Measurements from ENCODE around the gene XIRP2. TPM values are rescaled to one million over a fixed set of nuclear protein-coding genes. Genes with fewer than 3 reads are reported as not detected.

XIRP2 gene
- total RNA-seq, 1 experiment from 2014 or later = not detected

DNA sequence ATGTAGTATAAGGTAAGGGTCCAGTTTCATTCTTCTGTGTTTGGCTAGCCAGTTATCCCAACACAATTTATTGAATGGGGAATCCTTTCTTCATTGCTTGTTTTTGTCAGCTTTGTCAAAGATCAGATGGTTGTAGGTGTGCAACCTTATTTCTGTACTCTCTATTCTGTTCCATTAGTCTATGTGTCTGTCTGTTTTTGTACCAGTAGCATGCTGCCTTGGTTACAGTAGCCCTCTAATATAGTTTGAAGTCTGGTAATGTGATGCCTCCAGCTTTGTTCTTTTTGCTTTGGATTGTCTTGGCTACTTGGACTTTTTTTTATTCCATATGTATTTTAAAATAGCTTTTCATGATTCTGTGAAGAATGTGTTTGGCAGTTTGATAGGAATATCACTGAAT is 222.1 kb downstream of the XIRP2 start:
- no peak for DNase-seq (ENCODE audit: low read depth, low spot score)
- TF ChIP-seq CBX3 (IDR thresholded peaks at IDR 0.05; ENCODE audit: low read depth) (no peak), SP1 (IDR thresholded peaks at IDR 0.05; ENCODE audit: low read depth) (no peak), JUND (IDR thresholded peaks at IDR 0.05) (no peak)
- H3K9ac ChIP-seq (ENCODE audit: low read length) = no peak overlapping the region
- no peaks in the 10 kb centered on the region for H3K4me1 ChIP-seq (ENCODE audit: control insufficient read depth in 1 of 2, insufficient read depth in 2 of 2, low read length in 2 of 2)
- H3K4me3 ChIP-seq (replicated peaks in 1 of 2; ENCODE audit: low read depth in 1 of 2, low read length in 2 of 2) = no peak overlapping the region
- BruUV-seq (replicated peaks) = no TSS peak
- no peak for ATAC-seq
- H3K79me2 ChIP-seq (ENCODE audit: insufficient read depth, low read length) = no peaks in the 10 kb centered on the region
- H3K4me2 ChIP-seq (ENCODE audit: low read length) = no peak overlapping the region
- no peak overlapping the region for H2AFZ ChIP-seq (ENCODE audit: low read depth, low read length, poor library complexity, severe bottlenecking)
- CTCF ChIA-PET = no interaction called here
- H3K27ac ChIP-seq (ENCODE audit: low read depth, low read length) = no peak overlapping the region
- no peaks in the 10 kb centered on the region for H3K36me3 ChIP-seq (ENCODE audit: control insufficient read depth in 1 of 2, insufficient read depth in 2 of 2, low read length in 2 of 2)
- peaks cover 0 to 2% of the 10 kb centered on the region in 2 experiments; a peak in 2 of 4 replicates for H3K9me3 ChIP-seq (ENCODE audit: control insufficient read depth in 1 of 2, insufficient read depth in 1 of 2, low read depth in 1 of 2, low read length in 2 of 2)
- H4K20me1 ChIP-seq (ENCODE audit: insufficient read depth) = no peaks in the 10 kb centered on the region
- POLR2A ChIA-PET = no interaction called here
- no peaks in the 10 kb centered on the region for H3K27me3 ChIP-seq (ENCODE audit: insufficient read depth, low read length)
- RAD21 ChIA-PET (ENCODE audit: low non-redundant PET in 1 of 2, low total read pairs in 2 of 2, uncharacterized antibody in 2 of 2, unreplicated experiment in 2 of 2) = no interaction called here
- intact Hi-C loops (cut with micrococcal nuclease) = no loop called here
- H3K9me2 ChIP-seq (ENCODE audit: insufficient read depth) = no peaks in the 10 kb centered on the region

DNA sequence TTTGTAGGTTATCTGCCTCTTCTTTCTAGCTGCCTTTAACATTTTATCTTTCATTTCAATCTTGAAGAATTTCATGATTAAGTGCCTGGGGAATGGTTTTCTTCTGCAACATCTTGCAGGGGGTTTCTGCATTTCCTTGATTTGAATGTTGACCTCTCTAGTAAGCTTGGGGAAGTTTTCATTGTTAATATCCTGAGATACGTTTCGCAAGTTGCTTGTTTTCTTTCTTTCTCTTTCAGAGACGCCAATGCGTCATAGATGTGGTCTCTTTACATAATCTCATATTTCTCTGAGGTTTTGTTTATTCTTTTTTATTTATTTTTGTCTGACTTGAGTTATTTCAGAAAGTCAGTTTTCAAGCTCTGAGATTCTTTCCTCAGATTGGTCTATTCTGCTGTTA is 225.7 kb downstream of the XIRP2 start:
- no peak for DNase-seq (ENCODE audit: low read depth, low spot score)

More for the DNA sequence above, 225.7 kb downstream of the XIRP2 start:
- Histone ChIP-seq H3K79me2 (ENCODE audit: insufficient read depth, low read length) (no peaks in the 10 kb centered on the region), H3K36me3 (ENCODE audit: control insufficient read depth in 1 of 2, insufficient read depth in 2 of 2, low read length in 2 of 2) (no peaks in the 10 kb centered on the region), H3K4me3 (replicated peaks in 1 of 2; ENCODE audit: low read depth in 1 of 2, low read length in 2 of 2) (no peak overlapping the region), H2AFZ (ENCODE audit: low read depth, low read length, poor library complexity, severe bottlenecking) (no peak overlapping the region), H3K27me3 (ENCODE audit: insufficient read depth, low read length) (no peaks in the 10 kb centered on the region), H3K4me2 (ENCODE audit: low read length) (no peak overlapping the region), H3K9me2 (ENCODE audit: insufficient read depth) (no peaks in the 10 kb centered on the region), H3K4me1 (ENCODE audit: control insufficient read depth in 1 of 2, insufficient read depth in 2 of 2, low read length in 2 of 2) (no peaks in the 10 kb centered on the region), H3K9ac (ENCODE audit: low read length) (no peak overlapping the region), H4K20me1 (ENCODE audit: insufficient read depth) (no peaks in the 10 kb centered on the region), H3K9me3 (ENCODE audit: control insufficient read depth in 1 of 2, insufficient read depth in 1 of 2, low read depth in 1 of 2, low read length in 2 of 2) (no peaks in the 10 kb centered on the region; a peak in 1 of 4 replicates), H3K27ac (ENCODE audit: low read depth, low read length) (no peak overlapping the region)
- intact Hi-C loops (cut with micrococcal nuclease) = no loop called here
- RAD21 ChIA-PET (ENCODE audit: low non-redundant PET in 1 of 2, low total read pairs in 2 of 2, uncharacterized antibody in 2 of 2, unreplicated experiment in 2 of 2) = no interaction called here
- CTCF ChIA-PET = no interaction called here
- BruUV-seq (replicated peaks) = no TSS peak
- ATAC-seq = no peak
- no peak for TF ChIP-seq JUND (IDR thresholded peaks at IDR 0.05)
- no peak for TF ChIP-seq EZH2 (IDR thresholded peaks at IDR 0.05)
- TF ChIP-seq EGR1 (IDR thresholded peaks at IDR 0.05; ENCODE audit: low read depth) = no peak
- TF ChIP-seq ZFX (IDR thresholded peaks at IDR 0.05) = no peak
- TF ChIP-seq CBX3 (IDR thresholded peaks at IDR 0.05; ENCODE audit: low read depth) = no peak
- TF ChIP-seq, protein P1, sequence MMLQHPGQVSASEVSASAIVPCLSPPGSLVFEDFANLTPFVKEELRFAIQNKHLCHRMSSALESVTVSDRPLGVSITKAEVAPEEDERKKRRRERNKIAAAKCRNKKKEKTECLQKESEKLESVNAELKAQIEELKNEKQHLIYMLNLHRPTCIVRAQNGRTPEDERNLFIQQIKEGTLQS (IDR thresholded peaks at IDR 0.05) = no peak
- TF ChIP-seq SP1 (IDR thresholded peaks at IDR 0.05; ENCODE audit: low read depth) = no peak
- TF ChIP-seq POLR2A (IDR thresholded peaks at IDR 0.05; ENCODE audit: borderline replicate concordance, extremely low read depth, insufficient read depth, insufficient read length) = no peak
- TF ChIP-seq, protein P2, sequence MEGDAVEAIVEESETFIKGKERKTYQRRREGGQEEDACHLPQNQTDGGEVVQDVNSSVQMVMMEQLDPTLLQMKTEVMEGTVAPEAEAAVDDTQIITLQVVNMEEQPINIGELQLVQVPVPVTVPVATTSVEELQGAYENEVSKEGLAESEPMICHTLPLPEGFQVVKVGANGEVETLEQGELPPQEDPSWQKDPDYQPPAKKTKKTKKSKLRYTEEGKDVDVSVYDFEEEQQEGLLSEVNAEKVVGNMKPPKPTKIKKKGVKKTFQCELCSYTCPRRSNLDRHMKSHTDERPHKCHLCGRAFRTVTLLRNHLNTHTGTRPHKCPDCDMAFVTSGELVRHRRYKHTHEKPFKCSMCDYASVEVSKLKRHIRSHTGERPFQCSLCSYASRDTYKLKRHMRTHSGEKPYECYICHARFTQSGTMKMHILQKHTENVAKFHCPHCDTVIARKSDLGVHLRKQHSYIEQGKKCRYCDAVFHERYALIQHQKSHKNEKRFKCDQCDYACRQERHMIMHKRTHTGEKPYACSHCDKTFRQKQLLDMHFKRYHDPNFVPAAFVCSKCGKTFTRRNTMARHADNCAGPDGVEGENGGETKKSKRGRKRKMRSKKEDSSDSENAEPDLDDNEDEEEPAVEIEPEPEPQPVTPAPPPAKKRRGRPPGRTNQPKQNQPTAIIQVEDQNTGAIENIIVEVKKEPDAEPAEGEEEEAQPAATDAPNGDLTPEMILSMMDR (IDR thresholded peaks at IDR 0.05 in 2 of 3, conservative IDR thresholded peaks at IDR 0.05 in 1 of 3; ENCODE audit: borderline replicate concordance in 1 of 3, insufficient read depth in 1 of 3, low read depth in 2 of 3, low read length in 2 of 3) = no peak
- TF ChIP-seq ZNF274 (IDR thresholded peaks at IDR 0.05; ENCODE audit: low read depth, low read length) = no peak
- TF ChIP-seq TCF7L2 (IDR thresholded peaks at IDR 0.05; ENCODE audit: borderline replicate concordance, extremely low read depth, insufficient read depth, insufficient read length) = no peak
- TF ChIP-seq RAD21 (IDR thresholded peaks at IDR 0.05; ENCODE audit: low read depth) = no peak
- TF ChIP-seq CEBPB (IDR thresholded peaks at IDR 0.05; ENCODE audit: low read depth) = no peak
- no peak for TF ChIP-seq MAX (IDR thresholded peaks at IDR 0.05)
- TF ChIP-seq FOSL1 (IDR thresholded peaks at IDR 0.05; ENCODE audit: low read depth) = no peak
- no peak for TF ChIP-seq YY1 (IDR thresholded peaks at IDR 0.05; ENCODE audit: extremely low read depth, insufficient replicate concordance, low read depth, low read length)
- TF ChIP-seq, protein P3, sequence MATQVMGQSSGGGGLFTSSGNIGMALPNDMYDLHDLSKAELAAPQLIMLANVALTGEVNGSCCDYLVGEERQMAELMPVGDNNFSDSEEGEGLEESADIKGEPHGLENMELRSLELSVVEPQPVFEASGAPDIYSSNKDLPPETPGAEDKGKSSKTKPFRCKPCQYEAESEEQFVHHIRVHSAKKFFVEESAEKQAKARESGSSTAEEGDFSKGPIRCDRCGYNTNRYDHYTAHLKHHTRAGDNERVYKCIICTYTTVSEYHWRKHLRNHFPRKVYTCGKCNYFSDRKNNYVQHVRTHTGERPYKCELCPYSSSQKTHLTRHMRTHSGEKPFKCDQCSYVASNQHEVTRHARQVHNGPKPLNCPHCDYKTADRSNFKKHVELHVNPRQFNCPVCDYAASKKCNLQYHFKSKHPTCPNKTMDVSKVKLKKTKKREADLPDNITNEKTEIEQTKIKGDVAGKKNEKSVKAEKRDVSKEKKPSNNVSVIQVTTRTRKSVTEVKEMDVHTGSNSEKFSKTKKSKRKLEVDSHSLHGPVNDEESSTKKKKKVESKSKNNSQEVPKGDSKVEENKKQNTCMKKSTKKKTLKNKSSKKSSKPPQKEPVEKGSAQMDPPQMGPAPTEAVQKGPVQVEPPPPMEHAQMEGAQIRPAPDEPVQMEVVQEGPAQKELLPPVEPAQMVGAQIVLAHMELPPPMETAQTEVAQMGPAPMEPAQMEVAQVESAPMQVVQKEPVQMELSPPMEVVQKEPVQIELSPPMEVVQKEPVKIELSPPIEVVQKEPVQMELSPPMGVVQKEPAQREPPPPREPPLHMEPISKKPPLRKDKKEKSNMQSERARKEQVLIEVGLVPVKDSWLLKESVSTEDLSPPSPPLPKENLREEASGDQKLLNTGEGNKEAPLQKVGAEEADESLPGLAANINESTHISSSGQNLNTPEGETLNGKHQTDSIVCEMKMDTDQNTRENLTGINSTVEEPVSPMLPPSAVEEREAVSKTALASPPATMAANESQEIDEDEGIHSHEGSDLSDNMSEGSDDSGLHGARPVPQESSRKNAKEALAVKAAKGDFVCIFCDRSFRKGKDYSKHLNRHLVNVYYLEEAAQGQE (IDR thresholded peaks at IDR 0.05; ENCODE audit: low read depth) = no peak
- no peak for TF ChIP-seq SRF (IDR thresholded peaks at IDR 0.05; ENCODE audit: low read depth)
- POLR2A ChIA-PET = no interaction called here
